ENCODE measurements around the gene VRK3.

The VRK3 gene

GRCh38 chr19:50026550-50026906 is 1.4 kb upstream of the VRK3 start:
- peak overlapping the region; percentile 74 for H3K9ac ChIP-seq (ENCODE audit: low read depth, low read length)
- H3K27me3 ChIP-seq (ENCODE audit: control insufficient read depth, insufficient read depth, low read length): no peaks in the 10 kb centered on the region
- H3K36me3 ChIP-seq (ENCODE audit: insufficient read depth, low read length): peaks cover 14% of the 10 kb centered on the region
- H3K9me3 ChIP-seq (replicated peaks; ENCODE audit: low read length): no peaks in the 10 kb centered on the region
- H3K4me2 ChIP-seq (ENCODE audit: low read length): peak overlapping the region; percentile 85
- peaks cover 6% of the 10 kb centered on the region for H3K4me1 ChIP-seq (ENCODE audit: control insufficient read depth, insufficient read depth, low read length)
- H3K4me3 ChIP-seq (ENCODE audit: low read length): peak overlapping the region; percentile 71

GRCh38 chr19:50025794-50026549 is 800 bp upstream of the VRK3 start, which contains the start of gene ZNF473:
Gene ZNF473, plus strand, starts transcription at chr19:50026005. Its CDS starts 5,078 bp downstream, at chr19:50031083.
- H3K27me3 ChIP-seq (ENCODE audit: control insufficient read depth, insufficient read depth, low read length): no peaks in the 10 kb centered on the region

GRCh38 chr19:50024719-50025021 is 502 bp downstream of the VRK3 start:
- H3K9ac ChIP-seq (ENCODE audit: low read depth, low read length): peak overlapping the region; percentile 90
- peak overlapping the region; percentile 90 for H3K4me3 ChIP-seq (ENCODE audit: low read length)
- H3K4me1 ChIP-seq (ENCODE audit: control insufficient read depth, insufficient read depth, low read length): peaks cover 6% of the 10 kb centered on the region
- peaks cover 4% of the 10 kb centered on the region for H3K36me3 ChIP-seq (ENCODE audit: insufficient read depth, low read length)
- no peaks in the 10 kb centered on the region for H3K9me3 ChIP-seq (replicated peaks; ENCODE audit: low read length)
- H3K4me2 ChIP-seq (ENCODE audit: low read length): peak overlapping the region; percentile 91
- no peaks in the 10 kb centered on the region for H3K27me3 ChIP-seq (ENCODE audit: control insufficient read depth, insufficient read depth, low read length)

More at GRCh38 chr19:50025794-50026549, 800 bp upstream of the VRK3 start, which contains the start of gene ZNF473:
- H3K9ac ChIP-seq (ENCODE audit: low read depth, low read length): peak within 1 kb of the TSS; percentile 90
- H3K4me1 ChIP-seq (ENCODE audit: control insufficient read depth, insufficient read depth, low read length): peaks cover 6% of the 10 kb centered on the region
- H3K4me3 ChIP-seq (ENCODE audit: low read length): peak within 1 kb of the TSS; percentile 90
- H3K9me3 ChIP-seq (replicated peaks; ENCODE audit: low read length): no peaks in the 10 kb centered on the region
- peaks cover 8% of the 10 kb centered on the region for H3K36me3 ChIP-seq (ENCODE audit: insufficient read depth, low read length)
- peak within 1 kb of the TSS; percentile 91 for H3K4me2 ChIP-seq (ENCODE audit: low read length)

GRCh38 chr19:50022823-50023222 is 2.3 kb downstream of the VRK3 start:
- no peak overlapping the region for H3K4me2 ChIP-seq (ENCODE audit: low read length)
- H3K9ac ChIP-seq (ENCODE audit: low read depth, low read length): no peak overlapping the region
- peaks cover 6% of the 10 kb centered on the region for H3K4me1 ChIP-seq (ENCODE audit: control insufficient read depth, insufficient read depth, low read length)
- no peaks in the 10 kb centered on the region for H3K27me3 ChIP-seq (ENCODE audit: control insufficient read depth, insufficient read depth, low read length)
- H3K9me3 ChIP-seq (replicated peaks; ENCODE audit: low read length): no peaks in the 10 kb centered on the region
- no peak overlapping the region for H3K4me3 ChIP-seq (ENCODE audit: low read length)
- H3K36me3 ChIP-seq (ENCODE audit: insufficient read depth, low read length): peaks cover 12% of the 10 kb centered on the region

- no peaks in the 10 kb centered on the region for H3K9me3 ChIP-seq (replicated peaks; ENCODE audit: low read length)
- peaks cover 28% of the 10 kb centered on the region for H3K36me3 ChIP-seq (ENCODE audit: insufficient read depth, low read length)
- no peaks in the 10 kb centered on the region for H3K4me1 ChIP-seq (ENCODE audit: control insufficient read depth, insufficient read depth, low read length)
- no peaks in the 10 kb centered on the region for H3K27me3 ChIP-seq (ENCODE audit: control insufficient read depth, insufficient read depth, low read length)
- no peak overlapping the region for H3K4me2 ChIP-seq (ENCODE audit: low read length)
- no peak overlapping the region for H3K4me3 ChIP-seq (ENCODE audit: low read length)
- no peak overlapping the region for H3K9ac ChIP-seq (ENCODE audit: low read depth, low read length)
Measured at GRCh38 chr19:50020481-50020880, 4.7 kb downstream of the VRK3 start.

GRCh38 chr19:50016225-50016807 is 8.9 kb downstream of the VRK3 start:
- no peaks in the 10 kb centered on the region for H3K9me3 ChIP-seq (replicated peaks; ENCODE audit: low read length)
- no peak overlapping the region for H3K9ac ChIP-seq (ENCODE audit: low read depth, low read length)
- H3K27me3 ChIP-seq (ENCODE audit: control insufficient read depth, insufficient read depth, low read length): no peaks in the 10 kb centered on the region
- H3K4me2 ChIP-seq (ENCODE audit: low read length): no peak overlapping the region
- H3K36me3 ChIP-seq (ENCODE audit: insufficient read depth, low read length): peaks cover 50% of the 10 kb centered on the region
- no peaks in the 10 kb centered on the region for H3K4me1 ChIP-seq (ENCODE audit: control insufficient read depth, insufficient read depth, low read length)
- no peak overlapping the region for H3K4me3 ChIP-seq (ENCODE audit: low read length)

- Histone ChIP-seq H3K4me2 (ENCODE audit: low read length) (no peak overlapping the region), H3K9me3 (replicated peaks; ENCODE audit: low read length) (no peaks in the 10 kb centered on the region), H3K9ac (ENCODE audit: low read depth, low read length) (no peak overlapping the region), H3K4me3 (ENCODE audit: low read length) (no peak overlapping the region), H3K36me3 (ENCODE audit: insufficient read depth, low read length) (peaks cover 53% of the 10 kb centered on the region), H3K4me1 (ENCODE audit: control insufficient read depth, insufficient read depth, low read length) (peaks cover 14% of the 10 kb centered on the region), H3K27me3 (ENCODE audit: control insufficient read depth, insufficient read depth, low read length) (no peaks in the 10 kb centered on the region)
Measured at GRCh38 chr19:50008532-50008931, 16.6 kb downstream of the VRK3 start.

GRCh38 chr19:50007947-50008346 is 17.2 kb downstream of the VRK3 start:
- Histone ChIP-seq H3K27me3 (ENCODE audit: control insufficient read depth, insufficient read depth, low read length) (no peaks in the 10 kb centered on the region), H3K9ac (ENCODE audit: low read depth, low read length) (no peak overlapping the region), H3K4me2 (ENCODE audit: low read length) (no peak overlapping the region), H3K4me3 (ENCODE audit: low read length) (no peak overlapping the region), H3K4me1 (ENCODE audit: control insufficient read depth, insufficient read depth, low read length) (peaks cover 16% of the 10 kb centered on the region), H3K9me3 (replicated peaks; ENCODE audit: low read length) (no peaks in the 10 kb centered on the region), H3K36me3 (ENCODE audit: insufficient read depth, low read length) (peaks cover 53% of the 10 kb centered on the region)

GRCh38 chr19:50007170-50007569 is 18.0 kb downstream of the VRK3 start:
- Histone ChIP-seq H3K9ac (ENCODE audit: low read depth, low read length) (no peak overlapping the region), H3K36me3 (ENCODE audit: insufficient read depth, low read length) (peaks cover 60% of the 10 kb centered on the region)

GRCh38 chr19:50005428-50005827 is 19.7 kb downstream of the VRK3 start:
- Histone ChIP-seq H3K4me3 (ENCODE audit: low read length) (no peak overlapping the region), H3K9me3 (replicated peaks; ENCODE audit: low read length) (no peaks in the 10 kb centered on the region), H3K27me3 (ENCODE audit: control insufficient read depth, insufficient read depth, low read length) (no peaks in the 10 kb centered on the region), H3K4me1 (ENCODE audit: control insufficient read depth, insufficient read depth, low read length) (peaks cover 16% of the 10 kb centered on the region), H3K36me3 (ENCODE audit: insufficient read depth, low read length) (peaks cover 70% of the 10 kb centered on the region), H3K9ac (ENCODE audit: low read depth, low read length) (no peak overlapping the region), H3K4me2 (ENCODE audit: low read length) (no peak overlapping the region)

More at GRCh38 chr19:50007170-50007569, 18.0 kb downstream of the VRK3 start:
- Histone ChIP-seq H3K27me3 (ENCODE audit: control insufficient read depth, insufficient read depth, low read length) (no peaks in the 10 kb centered on the region), H3K4me1 (ENCODE audit: control insufficient read depth, insufficient read depth, low read length) (peaks cover 16% of the 10 kb centered on the region), H3K9me3 (replicated peaks; ENCODE audit: low read length) (no peaks in the 10 kb centered on the region), H3K4me2 (ENCODE audit: low read length) (no peak overlapping the region), H3K4me3 (ENCODE audit: low read length) (no peak overlapping the region)

GRCh38 chr19:50003810-50004419 is 21.3 kb downstream of the VRK3 start:
- Histone ChIP-seq H3K9ac (ENCODE audit: low read depth, low read length) (peak overlapping the region; percentile 43), H3K27me3 (ENCODE audit: control insufficient read depth, insufficient read depth, low read length) (no peaks in the 10 kb centered on the region), H3K36me3 (ENCODE audit: insufficient read depth, low read length) (peaks cover 76% of the 10 kb centered on the region), H3K4me2 (ENCODE audit: low read length) (peak overlapping the region; percentile 70), H3K9me3 (replicated peaks; ENCODE audit: low read length) (no peaks in the 10 kb centered on the region), H3K4me1 (ENCODE audit: control insufficient read depth, insufficient read depth, low read length) (peaks cover 16% of the 10 kb centered on the region), H3K4me3 (ENCODE audit: low read length) (no peak overlapping the region)
